ENCODE data around the gene NOC2L. TPM values are rescaled to one million over a fixed set of nuclear protein-coding genes. Genes with fewer than 3 reads are reported as not detected.

Gene NOC2L
- total RNA-seq, 2 experiments from 2014 or later = 77.9 to 99.0 TPM

GRCh38 chr1:1003618-1004419 lies 44.8 kb upstream of the NOC2L start:
- Histone ChIP-seq H3K27ac (ENCODE audit: low read depth, low read length, poor library complexity, severe bottlenecking) (no peak overlapping the region), H3K4me1 (ENCODE audit: insufficient read depth, low read length, poor library complexity, severe bottlenecking) (no peaks in the 10 kb centered on the region), H3K4me2 (ENCODE audit: low read length) (no peak overlapping the region), H3K4me3 (ENCODE audit: low read depth, low read length, poor library complexity, severe bottlenecking) (no peak overlapping the region), H4K20me1 (ENCODE audit: insufficient read depth, low read length) (no peaks in the 10 kb centered on the region), H2AFZ (ENCODE audit: low read length) (no peak overlapping the region), H3K9me2 (ENCODE audit: insufficient read depth, low read length) (no peaks in the 10 kb centered on the region), H3K36me3 (ENCODE audit: insufficient read depth, low read length) (no peaks in the 10 kb centered on the region), H3K79me2 (ENCODE audit: insufficient read depth, low read depth, low read length) (no peaks in the 10 kb centered on the region), H3K9me3 (ENCODE audit: low read length) (no peaks in the 10 kb centered on the region)
- TF ChIP-seq CTCF (conservative IDR thresholded peaks at IDR 0.05; ENCODE audit: low read length) (no peak), EZH2phosphoT487 (IDR thresholded peaks at IDR 0.05; ENCODE audit: borderline replicate concordance, low read depth, low read length) (no peak)
- no TSS peak for BruUV-seq (replicated peaks)
- intact Hi-C loops (cut with micrococcal nuclease; ENCODE audit: unreplicated experiment) = no loop called here
- ChIA-PET POLR2A (no interaction called here), CTCF (ENCODE audit: unreplicated experiment) (no interaction called here)
- DNase-seq (ENCODE audit: low spot score) = no peak

DNA sequence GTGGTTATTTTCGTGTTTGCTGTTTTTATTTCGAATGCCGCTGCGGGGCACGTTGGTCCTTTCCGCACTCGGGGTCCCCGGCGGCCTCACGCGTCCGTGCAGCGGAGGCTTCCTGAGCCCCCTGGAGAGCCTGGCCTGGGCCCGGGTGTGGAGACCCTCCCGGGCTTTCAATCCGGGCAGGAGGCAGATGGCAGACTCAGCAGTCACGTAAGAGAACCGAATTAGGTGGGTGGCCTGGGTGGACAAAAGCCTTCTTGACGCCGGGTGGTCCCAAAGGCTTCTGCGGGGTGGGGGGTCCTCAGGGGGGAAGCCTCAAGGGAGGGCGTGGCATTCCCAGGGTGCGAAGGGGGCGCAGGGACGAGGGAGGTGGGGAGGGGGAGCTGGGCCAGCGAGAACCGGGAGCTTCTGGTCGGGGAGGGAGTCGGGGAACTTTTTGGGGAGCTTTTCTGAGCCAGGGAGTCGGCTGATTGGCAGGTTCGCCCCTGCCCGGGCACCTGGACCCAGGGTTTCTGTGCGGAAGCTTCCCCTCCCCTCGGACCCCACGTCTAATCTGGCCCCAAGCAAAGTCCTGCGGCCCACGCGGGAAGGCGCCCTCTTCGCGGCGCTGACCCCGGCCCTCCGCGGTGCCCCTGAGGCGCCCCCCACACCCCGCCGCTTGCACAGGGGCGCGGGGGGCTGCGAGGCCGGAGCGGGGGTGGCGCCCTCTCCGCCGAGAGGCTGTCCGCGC lies 42.2 kb upstream of the NOC2L start:
- Histone ChIP-seq H3K27ac (ENCODE audit: low read depth, low read length, poor library complexity, severe bottlenecking) (no peak overlapping the region), H4K20me1 (ENCODE audit: insufficient read depth, low read length) (no peaks in the 10 kb centered on the region), H2AFZ (ENCODE audit: low read length) (no peak overlapping the region), H3K4me2 (ENCODE audit: low read length) (no peak overlapping the region), H3K79me2 (ENCODE audit: insufficient read depth, low read depth, low read length) (no peaks in the 10 kb centered on the region), H3K4me1 (ENCODE audit: insufficient read depth, low read length, poor library complexity, severe bottlenecking) (no peaks in the 10 kb centered on the region), H3K9me3 (ENCODE audit: low read length) (no peaks in the 10 kb centered on the region), H3K9me2 (ENCODE audit: insufficient read depth, low read length) (no peaks in the 10 kb centered on the region), H3K4me3 (ENCODE audit: low read depth, low read length, poor library complexity, severe bottlenecking) (no peak overlapping the region), H3K36me3 (ENCODE audit: insufficient read depth, low read length) (no peaks in the 10 kb centered on the region)
- CTCF ChIA-PET (ENCODE audit: unreplicated experiment) = no interaction called here
- TF ChIP-seq EZH2phosphoT487 (IDR thresholded peaks at IDR 0.05; ENCODE audit: borderline replicate concordance, low read depth, low read length) (no peak), CTCF (conservative IDR thresholded peaks at IDR 0.05; ENCODE audit: low read length) (no peak)
- BruUV-seq (replicated peaks) = no TSS peak
- POLR2A ChIA-PET = no interaction called here
- DNase-seq (ENCODE audit: low spot score) = no peak
- intact Hi-C loops (cut with micrococcal nuclease; ENCODE audit: unreplicated experiment) = no loop called here

Measured in OCI-LY7 (cell line).